ENCODE results near the gene RAB3GAP1.

DNA sequence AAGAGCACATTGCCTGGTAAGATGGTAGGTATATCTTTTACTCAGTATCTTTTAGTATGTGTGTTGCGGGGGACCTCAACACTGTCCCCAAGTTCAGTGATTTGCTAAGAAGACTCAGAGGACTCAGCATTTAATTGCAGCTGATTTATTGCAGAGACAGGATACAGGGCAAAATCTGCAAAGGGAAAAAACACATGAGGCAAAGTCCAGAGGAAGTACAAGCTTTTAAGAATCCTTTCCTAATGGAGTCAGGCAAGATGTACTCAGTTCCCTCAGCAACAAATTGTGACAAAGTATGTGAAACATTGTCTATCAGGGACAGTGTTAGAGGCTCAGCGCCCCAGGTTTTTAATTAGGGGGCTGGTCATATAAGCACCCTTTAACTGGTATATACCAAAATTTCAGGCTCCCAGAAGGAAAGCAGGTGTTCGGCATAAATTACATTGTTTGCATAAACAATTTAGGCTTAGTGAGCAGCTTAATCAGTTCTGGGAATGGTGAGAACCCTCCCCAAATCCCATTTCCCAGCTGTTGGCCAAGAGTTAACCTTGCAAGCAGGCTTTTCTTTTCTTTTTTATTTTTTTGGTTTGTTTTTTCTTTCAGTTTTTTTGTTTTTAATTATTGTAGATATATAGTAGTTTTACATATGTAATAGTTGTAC is 41.7 kb downstream of the RAB3GAP1 start:
- no peak for TF ChIP-seq FOXJ3 (CRISPR knock-in tag; IDR thresholded peaks at IDR 0.05)
- TF ChIP-seq, protein P1, sequence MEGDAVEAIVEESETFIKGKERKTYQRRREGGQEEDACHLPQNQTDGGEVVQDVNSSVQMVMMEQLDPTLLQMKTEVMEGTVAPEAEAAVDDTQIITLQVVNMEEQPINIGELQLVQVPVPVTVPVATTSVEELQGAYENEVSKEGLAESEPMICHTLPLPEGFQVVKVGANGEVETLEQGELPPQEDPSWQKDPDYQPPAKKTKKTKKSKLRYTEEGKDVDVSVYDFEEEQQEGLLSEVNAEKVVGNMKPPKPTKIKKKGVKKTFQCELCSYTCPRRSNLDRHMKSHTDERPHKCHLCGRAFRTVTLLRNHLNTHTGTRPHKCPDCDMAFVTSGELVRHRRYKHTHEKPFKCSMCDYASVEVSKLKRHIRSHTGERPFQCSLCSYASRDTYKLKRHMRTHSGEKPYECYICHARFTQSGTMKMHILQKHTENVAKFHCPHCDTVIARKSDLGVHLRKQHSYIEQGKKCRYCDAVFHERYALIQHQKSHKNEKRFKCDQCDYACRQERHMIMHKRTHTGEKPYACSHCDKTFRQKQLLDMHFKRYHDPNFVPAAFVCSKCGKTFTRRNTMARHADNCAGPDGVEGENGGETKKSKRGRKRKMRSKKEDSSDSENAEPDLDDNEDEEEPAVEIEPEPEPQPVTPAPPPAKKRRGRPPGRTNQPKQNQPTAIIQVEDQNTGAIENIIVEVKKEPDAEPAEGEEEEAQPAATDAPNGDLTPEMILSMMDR (IDR thresholded peaks at IDR 0.05), result no peak
- TF ChIP-seq MEF2A (IDR thresholded peaks at IDR 0.05; ENCODE audit: borderline replicate concordance, low read depth), result no peak
- TF ChIP-seq, protein P2, sequence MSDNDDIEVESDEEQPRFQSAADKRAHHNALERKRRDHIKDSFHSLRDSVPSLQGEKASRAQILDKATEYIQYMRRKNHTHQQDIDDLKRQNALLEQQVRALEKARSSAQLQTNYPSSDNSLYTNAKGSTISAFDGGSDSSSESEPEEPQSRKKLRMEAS (IDR thresholded peaks at IDR 0.05; ENCODE audit: low read depth), result no peak
- TF ChIP-seq SMC3 (IDR thresholded peaks at IDR 0.05; ENCODE audit: low read depth, low read length), result no peak
- no peak for TF ChIP-seq RAD21 (IDR thresholded peaks at IDR 0.05; ENCODE audit: low read length)
- no peak for TF ChIP-seq RCOR1 (IDR thresholded peaks at IDR 0.05; ENCODE audit: low read length)
- TF ChIP-seq, protein P3, sequence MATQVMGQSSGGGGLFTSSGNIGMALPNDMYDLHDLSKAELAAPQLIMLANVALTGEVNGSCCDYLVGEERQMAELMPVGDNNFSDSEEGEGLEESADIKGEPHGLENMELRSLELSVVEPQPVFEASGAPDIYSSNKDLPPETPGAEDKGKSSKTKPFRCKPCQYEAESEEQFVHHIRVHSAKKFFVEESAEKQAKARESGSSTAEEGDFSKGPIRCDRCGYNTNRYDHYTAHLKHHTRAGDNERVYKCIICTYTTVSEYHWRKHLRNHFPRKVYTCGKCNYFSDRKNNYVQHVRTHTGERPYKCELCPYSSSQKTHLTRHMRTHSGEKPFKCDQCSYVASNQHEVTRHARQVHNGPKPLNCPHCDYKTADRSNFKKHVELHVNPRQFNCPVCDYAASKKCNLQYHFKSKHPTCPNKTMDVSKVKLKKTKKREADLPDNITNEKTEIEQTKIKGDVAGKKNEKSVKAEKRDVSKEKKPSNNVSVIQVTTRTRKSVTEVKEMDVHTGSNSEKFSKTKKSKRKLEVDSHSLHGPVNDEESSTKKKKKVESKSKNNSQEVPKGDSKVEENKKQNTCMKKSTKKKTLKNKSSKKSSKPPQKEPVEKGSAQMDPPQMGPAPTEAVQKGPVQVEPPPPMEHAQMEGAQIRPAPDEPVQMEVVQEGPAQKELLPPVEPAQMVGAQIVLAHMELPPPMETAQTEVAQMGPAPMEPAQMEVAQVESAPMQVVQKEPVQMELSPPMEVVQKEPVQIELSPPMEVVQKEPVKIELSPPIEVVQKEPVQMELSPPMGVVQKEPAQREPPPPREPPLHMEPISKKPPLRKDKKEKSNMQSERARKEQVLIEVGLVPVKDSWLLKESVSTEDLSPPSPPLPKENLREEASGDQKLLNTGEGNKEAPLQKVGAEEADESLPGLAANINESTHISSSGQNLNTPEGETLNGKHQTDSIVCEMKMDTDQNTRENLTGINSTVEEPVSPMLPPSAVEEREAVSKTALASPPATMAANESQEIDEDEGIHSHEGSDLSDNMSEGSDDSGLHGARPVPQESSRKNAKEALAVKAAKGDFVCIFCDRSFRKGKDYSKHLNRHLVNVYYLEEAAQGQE (IDR thresholded peaks at IDR 0.05; ENCODE audit: low read depth, low read length), result no peak

Data from SK-N-SH (cell line).